Lower leg skin (tissue), 3 donors: ENCODE measurements around the gene ZBTB7C.
"Not testable (repeated sequence)": the region's sequence is repeated elsewhere in the genome, so short reads cannot be mapped to it uniquely, and the experiment has no call there.

ENCODE experiments used
- POLR2A ChIP-seq, 2 donors: fragments of 450-650 bp; IDR thresholded peaks; one replicate each; pipeline ENCODE4 v1.6.1; 2016 to 2017; ENCODE audit warnings: antibody characterized with exemption in 2 of 2, mild to moderate bottlenecking in 1 of 2, moderate library complexity in 1 of 2
- TF ChIP-seq, protein P1 (sequence below), 3 donors: fragments of 450-650 bp; IDR thresholded peaks; one replicate each; pipeline ENCODE4 v1.5.1; 2016; ENCODE audit warnings: antibody characterized with exemption in 3 of 3, mild to moderate bottlenecking in 3 of 3, moderate library complexity in 2 of 3

- TF ChIP-seq, protein P1, sequence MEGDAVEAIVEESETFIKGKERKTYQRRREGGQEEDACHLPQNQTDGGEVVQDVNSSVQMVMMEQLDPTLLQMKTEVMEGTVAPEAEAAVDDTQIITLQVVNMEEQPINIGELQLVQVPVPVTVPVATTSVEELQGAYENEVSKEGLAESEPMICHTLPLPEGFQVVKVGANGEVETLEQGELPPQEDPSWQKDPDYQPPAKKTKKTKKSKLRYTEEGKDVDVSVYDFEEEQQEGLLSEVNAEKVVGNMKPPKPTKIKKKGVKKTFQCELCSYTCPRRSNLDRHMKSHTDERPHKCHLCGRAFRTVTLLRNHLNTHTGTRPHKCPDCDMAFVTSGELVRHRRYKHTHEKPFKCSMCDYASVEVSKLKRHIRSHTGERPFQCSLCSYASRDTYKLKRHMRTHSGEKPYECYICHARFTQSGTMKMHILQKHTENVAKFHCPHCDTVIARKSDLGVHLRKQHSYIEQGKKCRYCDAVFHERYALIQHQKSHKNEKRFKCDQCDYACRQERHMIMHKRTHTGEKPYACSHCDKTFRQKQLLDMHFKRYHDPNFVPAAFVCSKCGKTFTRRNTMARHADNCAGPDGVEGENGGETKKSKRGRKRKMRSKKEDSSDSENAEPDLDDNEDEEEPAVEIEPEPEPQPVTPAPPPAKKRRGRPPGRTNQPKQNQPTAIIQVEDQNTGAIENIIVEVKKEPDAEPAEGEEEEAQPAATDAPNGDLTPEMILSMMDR (IDR thresholded peaks at IDR 0.05): not testable (repeated sequence)
- TF ChIP-seq POLR2A (IDR thresholded peaks at IDR 0.05): not testable (repeated sequence)
These were observed 125.2 kb downstream of the ZBTB7C start for GRCh38 chr18:48284011-48284410.
